ENCODE data around the gene MID1.
A peak's percentile ranks its signal among the peaks of the same experiment; 100 is the strongest.

MID1 gene

DNA sequence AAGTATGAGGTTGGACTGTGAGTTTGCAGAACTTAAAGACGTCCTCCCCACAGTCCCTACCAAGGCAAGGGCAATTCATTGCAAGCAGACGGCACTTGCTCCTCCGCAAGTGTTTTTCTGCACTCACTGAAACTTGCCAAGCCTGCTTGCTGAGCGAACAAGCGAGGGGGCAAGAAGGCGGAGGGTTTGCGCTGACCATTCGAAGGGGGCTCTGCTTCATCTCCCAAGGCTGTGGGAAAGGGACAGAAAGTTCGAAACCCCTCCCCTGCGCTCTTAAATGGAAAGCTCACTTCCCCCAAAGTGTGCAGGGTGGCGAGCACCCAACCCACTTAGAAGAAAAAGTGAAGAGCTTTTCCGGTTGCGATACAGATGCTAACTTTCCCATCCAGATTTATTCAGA, 1.4 kb downstream of the MID1 start:
- H4K8ac ChIP-seq (ENCODE audit: low read depth, low read length): no peak overlapping the region
- H4K91ac ChIP-seq (ENCODE audit: low read depth, low read length): no peak overlapping the region
- H2BK120ac ChIP-seq (ENCODE audit: insufficient read depth, low read length, poor library complexity): no peak overlapping the region
- no peaks in the 10 kb centered on the region for H3K36me3 ChIP-seq (ENCODE audit: control insufficient read depth in 1 of 2, insufficient read depth in 2 of 2, low read length in 2 of 2)
- H2BK12ac ChIP-seq (ENCODE audit: low read length): no peak overlapping the region
- H3K18ac ChIP-seq (ENCODE audit: low read length): no peak overlapping the region
- peak overlapping the region; percentile 63 for H3K4me3 ChIP-seq (ENCODE audit: low read depth, low read length)
- peaks cover 0 to 7% of the 10 kb centered on the region in 2 experiments for H3K4me1 ChIP-seq (ENCODE audit: control insufficient read depth in 1 of 2, insufficient read depth in 2 of 2, low read length in 2 of 2)
- peak overlapping the region; percentile 94 for H3K4me2 ChIP-seq (ENCODE audit: low read length)
- no peak overlapping the region for H3K23ac ChIP-seq (ENCODE audit: low read length)
- no peak overlapping the region for H2AK5ac ChIP-seq (ENCODE audit: low read length)
- H3K79me2 ChIP-seq (ENCODE audit: control insufficient read depth, insufficient read depth, low read length, poor library complexity): peaks cover 4% of the 10 kb centered on the region
- H3K9ac ChIP-seq (ENCODE audit: low read length): no peak overlapping the region
- peak overlapping the region; percentile 56 for H3K27ac ChIP-seq (ENCODE audit: low read depth, low read length)
- no peak overlapping the region for H4K12ac ChIP-seq (ENCODE audit: low read depth, low read length)
- no peak for DNase-seq
- no peak overlapping the region for H2BK5ac ChIP-seq (ENCODE audit: low read depth, low read length, poor library complexity)
- peak overlapping the region; percentile 15 for H3K4ac ChIP-seq (ENCODE audit: low read depth, low read length)
- no peak overlapping the region for H3K14ac ChIP-seq (ENCODE audit: low read length)
- no peak overlapping the region for H2AFZ ChIP-seq (ENCODE audit: insufficient read depth, low read length, poor library complexity)
- peaks cover 3% of the 10 kb centered on the region for H3K79me1 ChIP-seq (ENCODE audit: low read length)
- H3K27me3 ChIP-seq (ENCODE audit: insufficient read depth, low read length): no peaks in the 10 kb centered on the region
- no peaks in the 10 kb centered on the region for H3K9me3 ChIP-seq (ENCODE audit: insufficient read depth, low read depth, low read length)
- WGBS (ENCODE audit: extremely low coverage, insufficient coverage, insufficient read length): no CpG with 5 or more reads among the region's 13 CpGs

- Histone ChIP-seq H3K4me2 (ENCODE audit: low read length) (peak overlapping the region; percentile 94), H3K79me1 (ENCODE audit: low read length) (peaks cover 3% of the 10 kb centered on the region), H3K27me3 (ENCODE audit: insufficient read depth, low read length) (no peaks in the 10 kb centered on the region), H4K91ac (ENCODE audit: low read depth, low read length) (peak overlapping the region; percentile 62), H2BK12ac (ENCODE audit: low read length) (no peak overlapping the region), H3K27ac (ENCODE audit: low read depth, low read length) (peak overlapping the region; percentile 17), H2BK120ac (ENCODE audit: insufficient read depth, low read length, poor library complexity) (no peak overlapping the region), H3K14ac (ENCODE audit: low read length) (no peak overlapping the region), H2AFZ (ENCODE audit: insufficient read depth, low read length, poor library complexity) (no peak overlapping the region), H3K36me3 (ENCODE audit: control insufficient read depth in 1 of 2, insufficient read depth in 2 of 2, low read length in 2 of 2) (no peaks in the 10 kb centered on the region), H3K18ac (ENCODE audit: low read length) (no peak overlapping the region), H3K79me2 (ENCODE audit: control insufficient read depth, insufficient read depth, low read length, poor library complexity) (peaks cover 6% of the 10 kb centered on the region), H2BK5ac (ENCODE audit: low read depth, low read length, poor library complexity) (peak overlapping the region; percentile 21), H3K23ac (ENCODE audit: low read length) (no peak overlapping the region), H2AK5ac (ENCODE audit: low read length) (no peak overlapping the region), H3K4me1 (ENCODE audit: control insufficient read depth in 1 of 2, insufficient read depth in 2 of 2, low read length in 2 of 2) (peaks cover 0 to 7% of the 10 kb centered on the region in 2 experiments), H3K9me3 (ENCODE audit: insufficient read depth, low read depth, low read length) (no peaks in the 10 kb centered on the region), H4K8ac (ENCODE audit: low read depth, low read length) (no peak overlapping the region), H3K9ac (ENCODE audit: low read length) (no peak overlapping the region), H3K4me3 (ENCODE audit: low read depth, low read length) (no peak overlapping the region), H4K12ac (ENCODE audit: low read depth, low read length) (no peak overlapping the region), H3K4ac (ENCODE audit: low read depth, low read length) (peak overlapping the region; percentile 89)
- no CpG with 5 or more reads among the region's 3 CpGs for WGBS (ENCODE audit: extremely low coverage, insufficient coverage, insufficient read length)
- DNase-seq: no peak
Measured at GRCh38 chrX:10617999-10618351, 2.4 kb downstream of the MID1 start.

GRCh38 chrX:10617186-10617998, 3.0 kb downstream of the MID1 start:
- no peak overlapping the region for H3K23ac ChIP-seq (ENCODE audit: low read length)
- H3K79me2 ChIP-seq (ENCODE audit: control insufficient read depth, insufficient read depth, low read length, poor library complexity): peaks cover 6% of the 10 kb centered on the region
- H3K4ac ChIP-seq (ENCODE audit: low read depth, low read length): peak overlapping the region; percentile 89
- H3K18ac ChIP-seq (ENCODE audit: low read length): no peak overlapping the region
- H3K36me3 ChIP-seq (ENCODE audit: control insufficient read depth in 1 of 2, insufficient read depth in 2 of 2, low read length in 2 of 2): no peaks in the 10 kb centered on the region
- H4K8ac ChIP-seq (ENCODE audit: low read depth, low read length): no peak overlapping the region
- DNase-seq: no peak
- H3K4me1 ChIP-seq (ENCODE audit: control insufficient read depth in 1 of 2, insufficient read depth in 2 of 2, low read length in 2 of 2): peaks cover 0 to 7% of the 10 kb centered on the region in 2 experiments
- no peak overlapping the region for H4K12ac ChIP-seq (ENCODE audit: low read depth, low read length)
- no peak overlapping the region for H2AFZ ChIP-seq (ENCODE audit: insufficient read depth, low read length, poor library complexity)
- H2AK5ac ChIP-seq (ENCODE audit: low read length): no peak overlapping the region
- H4K91ac ChIP-seq (ENCODE audit: low read depth, low read length): no peak overlapping the region
- H3K4me3 ChIP-seq (ENCODE audit: low read depth, low read length): no peak overlapping the region
- no peak overlapping the region for H3K14ac ChIP-seq (ENCODE audit: low read length)
- H3K9me3 ChIP-seq (ENCODE audit: insufficient read depth, low read depth, low read length): no peaks in the 10 kb centered on the region
- H2BK12ac ChIP-seq (ENCODE audit: low read length): no peak overlapping the region
- H2BK5ac ChIP-seq (ENCODE audit: low read depth, low read length, poor library complexity): no peak overlapping the region
- H3K9ac ChIP-seq (ENCODE audit: low read length): no peak overlapping the region
- no peak overlapping the region for H2BK120ac ChIP-seq (ENCODE audit: insufficient read depth, low read length, poor library complexity)
- H3K4me2 ChIP-seq (ENCODE audit: low read length): peak overlapping the region; percentile 94
- peaks cover 3% of the 10 kb centered on the region for H3K79me1 ChIP-seq (ENCODE audit: low read length)
- WGBS (ENCODE audit: extremely low coverage, insufficient coverage, insufficient read length): no CpG with 5 or more reads among the region's 10 CpGs
- no peaks in the 10 kb centered on the region for H3K27me3 ChIP-seq (ENCODE audit: insufficient read depth, low read length)
- H3K27ac ChIP-seq (ENCODE audit: low read depth, low read length): peak overlapping the region; percentile 17

- Histone ChIP-seq H3K23ac (ENCODE audit: low read length) (no peak overlapping the region), H3K4me1 (ENCODE audit: control insufficient read depth in 1 of 2, insufficient read depth in 2 of 2, low read length in 2 of 2) (peaks cover 0 to 7% of the 10 kb centered on the region in 2 experiments)
Measured at GRCh38 chrX:10615931-10616774, 4.2 kb downstream of the MID1 start.

More at GRCh38 chrX:10615931-10616774, 4.2 kb downstream of the MID1 start:
- Histone ChIP-seq H3K4me3 (ENCODE audit: low read depth, low read length) (no peak overlapping the region), H2AFZ (ENCODE audit: insufficient read depth, low read length, poor library complexity) (no peak overlapping the region), H3K14ac (ENCODE audit: low read length) (no peak overlapping the region), H3K9ac (ENCODE audit: low read length) (no peak overlapping the region), H3K27ac (ENCODE audit: low read depth, low read length) (no peak overlapping the region), H3K9me3 (ENCODE audit: insufficient read depth, low read depth, low read length) (no peaks in the 10 kb centered on the region), H4K8ac (ENCODE audit: low read depth, low read length) (no peak overlapping the region), H3K18ac (ENCODE audit: low read length) (no peak overlapping the region), H3K4me2 (ENCODE audit: low read length) (no peak overlapping the region), H3K79me1 (ENCODE audit: low read length) (peaks cover 3% of the 10 kb centered on the region), H3K4ac (ENCODE audit: low read depth, low read length) (peak overlapping the region; percentile 46), H2BK12ac (ENCODE audit: low read length) (no peak overlapping the region), H3K27me3 (ENCODE audit: insufficient read depth, low read length) (no peaks in the 10 kb centered on the region), H3K36me3 (ENCODE audit: control insufficient read depth in 1 of 2, insufficient read depth in 2 of 2, low read length in 2 of 2) (no peaks in the 10 kb centered on the region), H2BK120ac (ENCODE audit: insufficient read depth, low read length, poor library complexity) (no peak overlapping the region), H2AK5ac (ENCODE audit: low read length) (no peak overlapping the region), H2BK5ac (ENCODE audit: low read depth, low read length, poor library complexity) (no peak overlapping the region), H4K12ac (ENCODE audit: low read depth, low read length) (no peak overlapping the region), H4K91ac (ENCODE audit: low read depth, low read length) (no peak overlapping the region), H3K79me2 (ENCODE audit: control insufficient read depth, insufficient read depth, low read length, poor library complexity) (peaks cover 6% of the 10 kb centered on the region)
- WGBS (ENCODE audit: extremely low coverage, insufficient coverage, insufficient read length): no CpG with 5 or more reads among the region's 14 CpGs
- DNase-seq: peak; percentile 18 to 74

All from trophoblast cell (in vitro differentiated cells and primary cell).